K562 (cell line): ENCODE measurements around the gene ENO2. TPM values are rescaled to one million over a fixed set of nuclear protein-coding genes. Genes with fewer than 3 reads are reported as not detected.

Source experiments
- CHCHD3 ChIP-seq: fragments of 250-450 bp; sonication (Bioruptor Pico); IDR thresholded peaks from 2 replicates; pipeline ENCODE4 v2.1.2; 2022; ENCODE audit warnings: mild to moderate bottlenecking
- CTCF ChIP-seq, 3 experiments: IDR thresholded peaks in 2 of 3; conservative IDR thresholded peaks in 1 of 3; 2 replicates each; pipeline ENCODE4 v1.5.1; 2011 to 2012; ENCODE audit warnings: low read length in 3 of 3, mild to moderate bottlenecking in 3 of 3, control low read depth in 2 of 3, improper control_type of control experiment in 1 of 3, inconsistent platforms in 1 of 3, low read depth in 1 of 3, mixed read lengths in 1 of 3, moderate library complexity in 1 of 3; ENCODE audit not compliant: insufficient read depth in 2 of 3
- E2F6 ChIP-seq, 2 experiments: IDR thresholded peaks; 2 replicates each; pipeline ENCODE4 v1.6.1; 2011; ENCODE audit warnings: borderline replicate concordance in 1 of 2, control low read depth in 1 of 2, low read depth in 1 of 2, low read length in 1 of 2, mild to moderate bottlenecking in 1 of 2, mixed read lengths in 1 of 2, moderate library complexity in 1 of 2; ENCODE audit not compliant: insufficient read depth in 1 of 2, insufficient read length in 1 of 2, poor library complexity in 1 of 2, severe bottlenecking in 1 of 2; ENCODE audit errors: extremely low read depth in 1 of 2
- GATAD2A ChIP-seq: fragments of 450-650 bp; IDR thresholded peaks from 2 replicates; pipeline ENCODE4 v1.6.1; 2017
- NELFE ChIP-seq: IDR thresholded peaks from 2 replicates; pipeline ENCODE4 v1.6.1; 2011; ENCODE audit warnings: mild to moderate bottlenecking; ENCODE audit not compliant: insufficient read depth, insufficient read length
- PHB ChIP-seq: fragments of 250-450 bp; sonication (Bioruptor Pico); IDR thresholded peaks from 2 replicates; pipeline ENCODE4 v1.5.0; 2021
- SNIP1 ChIP-seq: fragments of 450-650 bp; IDR thresholded peaks from 2 replicates; pipeline ENCODE4 v1.7.1; 2017; ENCODE audit warnings: low read depth, mild to moderate bottlenecking
- TAL1 ChIP-seq: fragments of 450-650 bp; IDR thresholded peaks from 2 replicates; pipeline ENCODE4 v1.6.1; 2016; ENCODE audit warnings: mild to moderate bottlenecking
- ZBTB1 ChIP-seq: sonication (generic); formaldehyde crosslinking; IDR thresholded peaks from 2 replicates; pipeline ENCODE4 v1.8.1; 2023; ENCODE audit warnings: missing genetic modification reagents, low read depth, mild to moderate bottlenecking, borderline replicate concordance
- ZBTB17 ChIP-seq: fragments of 450-650 bp; formaldehyde crosslinking; IDR thresholded peaks from 2 replicates; pipeline ENCODE4 v1.4.0; 2020; ENCODE audit warnings: mild to moderate bottlenecking
- ZBTB8A ChIP-seq: fragments of 450-650 bp; IDR thresholded peaks from 2 replicates; pipeline ENCODE4 v1.6.1; 2018; ENCODE audit warnings: mild to moderate bottlenecking, moderate library complexity; ENCODE audit not compliant: partially characterized antibody
- ZNF174 ChIP-seq: fragments of 250-450 bp; sonication (Bioruptor Pico); IDR thresholded peaks from 2 replicates; pipeline ENCODE4 v1.4.0; 2020; ENCODE audit warnings: mild to moderate bottlenecking
- ZNF175 ChIP-seq: fragments of 200-800 bp; sonication (Bioruptor generic); IDR thresholded peaks from 2 replicates; pipeline ENCODE4 v1.6.1; 2016; ENCODE audit warnings: low read depth, mild to moderate bottlenecking, missing genetic modification characterization, missing compliant biosample characterization
- ZNF609 ChIP-seq: sonication (generic); formaldehyde crosslinking; IDR thresholded peaks from 2 replicates; pipeline ENCODE4 v1.8.1; 2023; ENCODE audit warnings: missing genetic modification reagents, mild to moderate bottlenecking, borderline replicate concordance
- polyA plus RNA-seq, 8 experiments: library from polyadenylated mRNA; depleted of rRNA in 4 of 8; stranded (reverse) in 5 of 8; unstranded in 3 of 8; fragments of >200 nt; fragmentation: Nextera tagmentation in 2 of 8; fragmentation: Illumina TruSeq in 1 of 8; extraction: Ambion mirVana in 2 of 8; extraction: Trizol in 1 of 8; gene quantifications; 2 replicates each; pipeline versions ENCODE4 v1.2.1 to v1.2.3, GENCODE V29; 2011 to 2014; ENCODE audit warnings: inconsistent platforms in 1 of 8, missing spikeins in 1 of 8
- total RNA-seq, 7 experiments: library from RNA; depleted of rRNA in 6 of 7; stranded (reverse); fragments of >200 nt in 6 of 7; fragmentation: Illumina TruSeq in 2 of 7; extraction: Trizol in 2 of 7; gene quantifications; 2 replicates each; pipeline versions ENCODE4 v1.2.1 to v1.2.3, GENCODE V29; 2011 to 2021; ENCODE audit warnings: low replicate concordance in 1 of 7
- TF ChIP-seq, protein P1 (sequence below): sonication (generic); formaldehyde crosslinking; IDR thresholded peaks from 2 replicates; pipeline ENCODE4 v1.8.1; 2022; ENCODE audit warnings: missing genetic modification reagents
- TF ChIP-seq, protein P2 (sequence below): fragments of 250-450 bp; sonication (Bioruptor Pico); IDR thresholded peaks from 2 replicates; pipeline ENCODE4 v1.4.0; 2020; ENCODE audit warnings: mild to moderate bottlenecking

ENO2 gene
- total and polyA plus RNA-seq, 9 of the 15 experiments (the other 6 are each of a cell fraction or from before 2014, with no cell fraction given) = 10.9 to 43.3 (median 21.0) TPM

- TF ChIP-seq ZBTB1 (CRISPR knock-in tag) = peak; percentile 75; the same call in 1 of the 2 replicates
- TF ChIP-seq PHB (CRISPR knock-in tag) = no peak
- no peak for TF ChIP-seq TAL1
- TF ChIP-seq SNIP1 = no peak
- TF ChIP-seq, protein P1, sequence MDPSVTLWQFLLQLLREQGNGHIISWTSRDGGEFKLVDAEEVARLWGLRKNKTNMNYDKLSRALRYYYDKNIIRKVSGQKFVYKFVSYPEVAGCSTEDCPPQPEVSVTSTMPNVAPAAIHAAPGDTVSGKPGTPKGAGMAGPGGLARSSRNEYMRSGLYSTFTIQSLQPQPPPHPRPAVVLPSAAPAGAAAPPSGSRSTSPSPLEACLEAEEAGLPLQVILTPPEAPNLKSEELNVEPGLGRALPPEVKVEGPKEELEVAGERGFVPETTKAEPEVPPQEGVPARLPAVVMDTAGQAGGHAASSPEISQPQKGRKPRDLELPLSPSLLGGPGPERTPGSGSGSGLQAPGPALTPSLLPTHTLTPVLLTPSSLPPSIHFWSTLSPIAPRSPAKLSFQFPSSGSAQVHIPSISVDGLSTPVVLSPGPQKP = no peak
- TF ChIP-seq CHCHD3 = no peak
- TF ChIP-seq, protein P2, sequence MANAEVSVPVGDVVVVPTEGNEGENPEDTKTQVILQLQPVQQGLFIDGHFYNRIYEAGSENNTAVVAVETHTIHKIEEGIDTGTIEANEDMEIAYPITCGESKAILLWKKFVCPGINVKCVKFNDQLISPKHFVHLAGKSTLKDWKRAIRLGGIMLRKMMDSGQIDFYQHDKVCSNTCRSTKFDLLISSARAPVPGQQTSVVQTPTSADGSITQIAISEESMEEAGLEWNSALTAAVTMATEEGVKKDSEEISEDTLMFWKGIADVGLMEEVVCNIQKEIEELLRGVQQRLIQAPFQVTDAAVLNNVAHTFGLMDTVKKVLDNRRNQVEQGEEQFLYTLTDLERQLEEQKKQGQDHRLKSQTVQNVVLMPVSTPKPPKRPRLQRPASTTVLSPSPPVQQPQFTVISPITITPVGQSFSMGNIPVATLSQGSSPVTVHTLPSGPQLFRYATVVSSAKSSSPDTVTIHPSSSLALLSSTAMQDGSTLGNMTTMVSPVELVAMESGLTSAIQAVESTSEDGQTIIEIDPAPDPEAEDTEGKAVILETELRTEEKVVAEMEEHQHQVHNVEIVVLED = 0 out of 2 replicates have a peak, but pooled peaks have one; percentile 20
- no peak for TF ChIP-seq CTCF (IDR thresholded peaks at IDR 0.05 in 2 of 3, conservative IDR thresholded peaks at IDR 0.05 in 1 of 3; ENCODE audit: insufficient read depth in 2 of 3, low read depth in 1 of 3, low read length in 3 of 3)
- TF ChIP-seq E2F6 (IDR thresholded peaks at IDR 0.05; ENCODE audit: borderline replicate concordance in 1 of 2, extremely low read depth in 1 of 2, insufficient read depth in 1 of 2, insufficient read length in 1 of 2, low read depth in 1 of 2, low read length in 1 of 2, poor library complexity in 1 of 2, severe bottlenecking in 1 of 2) = peak in 1 of 2 experiments; percentile 51
- no peak for TF ChIP-seq ZNF174
- no peak for TF ChIP-seq NELFE
- no peak for TF ChIP-seq ZBTB17 (CRISPR knock-in tag)
- TF ChIP-seq GATAD2A = no peak
- no peak for TF ChIP-seq ZNF609
- no peak for TF ChIP-seq ZNF175 (CRISPR knock-in tag)
- no peak for TF ChIP-seq ZBTB8A
Observed at GRCh38 chr12:6914246-6914946, at the start of gene ENO2 (continued).
